Erythroblast (primary cell): ENCODE results near the gene HPCAL1.

Experiments
- GATA1 ChIP-seq: IDR thresholded peaks from 2 replicates; pipeline ENCODE4 v1.6.1; 2011; ENCODE audit warnings: low read depth, mild to moderate bottlenecking, control low read depth, low read length, moderate library complexity
- POLR2A ChIP-seq: IDR thresholded peaks from 2 replicates; pipeline ENCODE4 v1.6.1; 2011; ENCODE audit warnings: mild to moderate bottlenecking, low read length

DNA sequence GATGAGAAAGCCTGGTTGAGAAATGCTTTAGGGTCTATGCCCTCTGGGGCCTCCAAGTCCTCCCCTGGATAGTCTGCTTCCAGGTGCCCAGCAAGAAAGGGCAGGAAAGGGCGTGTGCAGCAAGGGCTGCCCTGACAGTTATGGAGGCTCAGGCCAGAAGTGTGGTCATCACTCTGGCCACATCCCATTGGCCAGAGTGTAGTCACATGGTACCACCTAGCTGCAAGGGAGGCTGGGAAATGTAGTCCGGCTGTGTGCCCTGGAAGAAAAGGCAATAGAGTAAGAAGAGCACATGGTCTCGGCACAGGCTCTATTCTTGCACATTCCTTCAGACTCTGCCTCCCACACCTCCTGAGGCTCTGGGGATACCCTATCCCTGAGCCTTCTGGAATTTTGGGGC is 109.7 kb downstream of the HPCAL1 start:
- no peak for TF ChIP-seq POLR2A
- TF ChIP-seq GATA1, result no peak
